Nephron (organoid): ENCODE results near the gene RHOV.

Experiments
- H3K27ac Mint-ChIP-seq, 3 experiments: 2 replicates each; pipeline ENCODE4 v1.8.0; 2020; ENCODE audit warnings: mixed read lengths in 3 of 3, mild to moderate bottlenecking in 2 of 3, moderate library complexity in 1 of 3
- H3K27me3 Mint-ChIP-seq: 2 replicates; pipeline ENCODE4 v1.8.0; 2021; ENCODE audit warnings: low read depth, mild to moderate bottlenecking, moderate library complexity, mixed read lengths
- H3K36me3 Mint-ChIP-seq: 2 replicates; pipeline ENCODE4 v1.8.0; 2020; ENCODE audit warnings: low read depth, mixed read lengths
- H3K4me1 Mint-ChIP-seq: 2 replicates; pipeline ENCODE4 v1.8.0; 2020; ENCODE audit warnings: mixed read lengths
- H3K4me3 Mint-ChIP-seq, 3 experiments: 2 replicates each; pipeline ENCODE4 v1.8.0; 2020; ENCODE audit warnings: mild to moderate bottlenecking in 3 of 3, mixed read lengths in 3 of 3, moderate library complexity in 2 of 3
- H3K9me3 Mint-ChIP-seq: 2 replicates; pipeline ENCODE4 v1.8.0; 2020; ENCODE audit warnings: mixed read lengths
- CTCF ChIP-seq, 3 experiments: fragments of 200-600 bp; sonication (generic); IDR thresholded peaks; one replicate each; pipeline ENCODE4 v1.5.0; 2021; ENCODE audit warnings: antibody characterized with exemption in 3 of 3; ENCODE audit not compliant: unreplicated experiment in 3 of 3

RHOV gene

GRCh38 chr15:40823572-40824343, 50.3 kb downstream of the RHOV start:
- H3K27ac Mint-ChIP-seq: no peak overlapping the region
- no peaks in the 10 kb centered on the region for H3K36me3 Mint-ChIP-seq
- no peak for TF ChIP-seq CTCF (IDR thresholded peaks at IDR 0.05; ENCODE audit: unreplicated experiment in 3 of 3)
- no peak overlapping the region for H3K4me3 Mint-ChIP-seq
- H3K27me3 Mint-ChIP-seq: peaks cover 4% of the 10 kb centered on the region
- no peaks in the 10 kb centered on the region for H3K4me1 Mint-ChIP-seq
- H3K9me3 Mint-ChIP-seq: no peaks in the 10 kb centered on the region
